Measurements from ENCODE around the gene TRIM44.
A peak's percentile ranks its signal among the peaks of the same experiment; 100 is the strongest.

The TRIM44 gene

GRCh38 chr11:35800970-35801953 lies 138.7 kb downstream of the TRIM44 start:
- DNase-seq (ENCODE audit: low read depth in 2 of 2) = peak in 1 of 2 donors; percentile 30
- no peak overlapping the region for H3K4me3 ChIP-seq (replicated peaks in 1 of 2; ENCODE audit: low read depth in 2 of 2, low read length in 2 of 2)
- TF ChIP-seq, protein P1, sequence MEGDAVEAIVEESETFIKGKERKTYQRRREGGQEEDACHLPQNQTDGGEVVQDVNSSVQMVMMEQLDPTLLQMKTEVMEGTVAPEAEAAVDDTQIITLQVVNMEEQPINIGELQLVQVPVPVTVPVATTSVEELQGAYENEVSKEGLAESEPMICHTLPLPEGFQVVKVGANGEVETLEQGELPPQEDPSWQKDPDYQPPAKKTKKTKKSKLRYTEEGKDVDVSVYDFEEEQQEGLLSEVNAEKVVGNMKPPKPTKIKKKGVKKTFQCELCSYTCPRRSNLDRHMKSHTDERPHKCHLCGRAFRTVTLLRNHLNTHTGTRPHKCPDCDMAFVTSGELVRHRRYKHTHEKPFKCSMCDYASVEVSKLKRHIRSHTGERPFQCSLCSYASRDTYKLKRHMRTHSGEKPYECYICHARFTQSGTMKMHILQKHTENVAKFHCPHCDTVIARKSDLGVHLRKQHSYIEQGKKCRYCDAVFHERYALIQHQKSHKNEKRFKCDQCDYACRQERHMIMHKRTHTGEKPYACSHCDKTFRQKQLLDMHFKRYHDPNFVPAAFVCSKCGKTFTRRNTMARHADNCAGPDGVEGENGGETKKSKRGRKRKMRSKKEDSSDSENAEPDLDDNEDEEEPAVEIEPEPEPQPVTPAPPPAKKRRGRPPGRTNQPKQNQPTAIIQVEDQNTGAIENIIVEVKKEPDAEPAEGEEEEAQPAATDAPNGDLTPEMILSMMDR (IDR thresholded peaks at IDR 0.05; ENCODE audit: low read depth, low read length) = no peak

GRCh38 chr11:35802221-35802620 lies 139.6 kb downstream of the TRIM44 start:
- TF ChIP-seq, protein P1 (IDR thresholded peaks at IDR 0.05; ENCODE audit: low read depth, low read length) = no peak
- no peak for DNase-seq (ENCODE audit: low read depth in 2 of 2)

DNA sequence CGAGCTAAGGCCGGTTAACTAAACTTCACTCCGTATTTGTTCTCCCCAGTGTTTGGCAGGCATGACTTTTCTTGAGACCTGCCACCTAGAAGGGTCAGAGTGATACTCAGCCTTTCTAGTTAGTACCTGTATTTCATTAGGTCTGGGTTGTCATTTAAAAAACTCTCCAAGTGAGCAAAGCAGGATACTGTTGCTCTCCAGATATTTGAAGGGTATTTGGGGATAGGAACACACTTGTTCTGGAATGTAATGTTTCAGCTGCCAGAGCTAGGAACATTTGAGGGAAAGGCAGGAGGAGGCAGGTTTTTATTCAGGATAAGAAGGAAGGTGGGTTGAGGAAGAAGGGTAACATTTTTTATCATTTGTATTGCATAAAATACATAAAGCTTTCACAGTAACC lies 140.1 kb downstream of the TRIM44 start:
- no peak overlapping the region for H3K4me3 ChIP-seq (replicated peaks in 1 of 2; ENCODE audit: low read depth in 2 of 2, low read length in 2 of 2)
- TF ChIP-seq, protein P1 (IDR thresholded peaks at IDR 0.05; ENCODE audit: low read depth, low read length) = no peak
- no peak for DNase-seq (ENCODE audit: low read depth in 2 of 2)

More at GRCh38 chr11:35802221-35802620, 139.6 kb downstream of the TRIM44 start:
- no peak overlapping the region for H3K4me3 ChIP-seq (replicated peaks in 1 of 2; ENCODE audit: low read depth in 2 of 2, low read length in 2 of 2)

DNA sequence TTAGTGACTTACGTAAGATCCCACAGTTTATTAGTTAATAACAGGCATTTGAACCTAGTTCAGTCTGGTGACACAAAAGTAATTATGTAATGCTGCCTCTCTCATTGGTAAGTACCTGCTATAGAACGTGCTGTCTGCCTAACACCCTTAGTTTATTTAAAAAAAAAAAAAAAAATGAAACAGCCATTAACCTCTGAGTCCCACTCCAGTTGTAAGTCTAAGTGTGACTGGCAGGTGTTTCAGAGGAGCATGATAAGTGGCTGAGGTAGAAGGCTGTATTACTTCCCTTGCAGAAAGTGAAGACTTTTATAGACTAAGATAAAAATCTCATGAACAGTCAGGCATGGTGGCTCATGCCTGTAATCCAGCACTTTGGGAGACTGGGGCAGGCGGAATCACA lies 140.5 kb downstream of the TRIM44 start:
- TF ChIP-seq, protein P1 (IDR thresholded peaks at IDR 0.05; ENCODE audit: low read depth, low read length) = no peak
- no peak overlapping the region for H3K4me3 ChIP-seq (replicated peaks in 1 of 2; ENCODE audit: low read depth in 2 of 2, low read length in 2 of 2)
- DNase-seq (ENCODE audit: low read depth in 2 of 2) = no peak

DNA sequence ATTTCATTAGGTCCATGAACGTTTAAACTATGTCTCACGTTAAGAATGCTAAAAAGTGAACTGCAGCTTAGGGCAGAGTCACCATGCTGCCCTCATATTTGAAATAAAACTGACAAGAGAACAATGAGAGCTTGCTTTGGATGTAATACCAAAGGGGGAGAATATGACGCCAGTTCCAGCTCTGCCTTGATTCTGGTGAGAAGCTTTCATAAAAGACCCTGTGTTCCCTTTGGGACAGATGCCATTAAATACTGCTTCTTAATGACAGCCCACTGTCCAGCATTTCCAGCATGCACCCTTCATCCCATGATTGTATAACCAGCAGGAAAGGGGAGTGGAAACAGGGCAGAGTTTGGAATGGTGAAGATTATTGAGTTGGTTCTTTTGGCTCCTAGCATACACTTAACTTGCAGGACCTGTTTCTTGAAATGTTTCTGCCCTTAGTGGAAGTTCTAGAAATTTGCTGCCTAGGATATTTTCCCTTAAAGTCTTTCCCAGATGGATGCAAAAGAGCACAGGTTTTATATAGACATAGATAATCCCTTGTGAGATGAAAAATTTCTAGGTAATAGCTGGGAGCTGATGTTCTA lies 142.0 kb downstream of the TRIM44 start:
- DNase-seq (ENCODE audit: low read depth in 2 of 2) = no peak
- H3K4me3 ChIP-seq (replicated peaks in 1 of 2; ENCODE audit: low read depth in 2 of 2, low read length in 2 of 2) = no peak overlapping the region
- TF ChIP-seq, protein P1 (IDR thresholded peaks at IDR 0.05; ENCODE audit: low read depth, low read length) = no peak

GRCh38 chr11:35809561-35809960 lies 147.0 kb downstream of the TRIM44 start:
- no peak overlapping the region for H3K4me3 ChIP-seq (replicated peaks in 1 of 2; ENCODE audit: low read depth in 2 of 2, low read length in 2 of 2)
- DNase-seq (ENCODE audit: low read depth in 2 of 2) = no peak
- TF ChIP-seq, protein P1 (IDR thresholded peaks at IDR 0.05; ENCODE audit: low read depth, low read length) = no peak
